GM18867 (cell line): ENCODE measurements around the gene TMEM98.
"Not testable (repeated sequence)": the region's sequence is repeated elsewhere in the genome, so short reads cannot be mapped to it uniquely, and the experiment has no call there.

Experiments
- ATAC-seq: cut with Tn5 transposase; IDR thresholded peaks from one replicate; pipeline ENCODE4 v1.9.1; 2021; ENCODE audit warnings: mild to moderate bottlenecking, moderate library complexity; ENCODE audit not compliant: unreplicated experiment

The TMEM98 gene

GRCh38 chr17:32927724-32928585 lies at the start of gene TMEM98:
TSS of gene TMEM98 (plus strand) at chr17:32928153. CDS start at chr17:32931529, 3,376 bp downstream.
- ATAC-seq = no peak

GRCh38 chr17:32878211-32878610 lies 49.7 kb upstream of the TMEM98 start:
- ATAC-seq = no peak

GRCh38 chr17:32879134-32879533 lies 48.8 kb upstream of the TMEM98 start:
- ATAC-seq = no peak

- ATAC-seq = no peak
Observed at GRCh38 chr17:32880671-32881453, 47.1 kb upstream of the TMEM98 start.

GRCh38 chr17:32882029-32882428 lies 45.9 kb upstream of the TMEM98 start:
- ATAC-seq = no peak

- ATAC-seq = no peak
Observed at GRCh38 chr17:32882734-32883133, 45.2 kb upstream of the TMEM98 start.

GRCh38 chr17:32886951-32887350 lies 41.0 kb upstream of the TMEM98 start:
- not testable (repeated sequence) for ATAC-seq

GRCh38 chr17:32887410-32887809 lies 40.5 kb upstream of the TMEM98 start:
- not testable (repeated sequence) for ATAC-seq

- ATAC-seq = no peak
Observed at GRCh38 chr17:32894245-32894644, 33.7 kb upstream of the TMEM98 start.

GRCh38 chr17:32896647-32897258 lies 31.2 kb upstream of the TMEM98 start:
- ATAC-seq = no peak

- no peak for ATAC-seq
Observed at GRCh38 chr17:32899236-32900013, 28.5 kb upstream of the TMEM98 start.

GRCh38 chr17:32901743-32902142 lies 26.2 kb upstream of the TMEM98 start:
- no peak for ATAC-seq

GRCh38 chr17:32903774-32904673 lies 23.9 kb upstream of the TMEM98 start:
- ATAC-seq = no peak

GRCh38 chr17:32904891-32905290 lies 23.1 kb upstream of the TMEM98 start:
- ATAC-seq = no peak

- no peak for ATAC-seq
Observed at GRCh38 chr17:32907583-32907982, 20.4 kb upstream of the TMEM98 start.

GRCh38 chr17:32909787-32910369 lies 18.1 kb upstream of the TMEM98 start:
- ATAC-seq = no peak

GRCh38 chr17:32910769-32911168 lies 17.2 kb upstream of the TMEM98 start:
- no peak for ATAC-seq

GRCh38 chr17:32912218-32912897 lies 15.6 kb upstream of the TMEM98 start:
- no peak for ATAC-seq

- ATAC-seq = no peak
Observed at GRCh38 chr17:32913593-32913992, 14.4 kb upstream of the TMEM98 start.
